ENCODE data around the gene LILRB4.
"Not testable (repeated sequence)": the region's sequence is repeated elsewhere in the genome, so short reads cannot be mapped to it uniquely, and the experiment has no call there.

The LILRB4 gene

GRCh38 chr19:54694648-54695047 lies 31.9 kb downstream of the LILRB4 start:
- no peak for DNase-seq (ENCODE audit: low spot score)

GRCh38 chr19:54696117-54696548 lies 33.3 kb downstream of the LILRB4 start:
- DNase-seq (ENCODE audit: low spot score): no peak

GRCh38 chr19:54696766-54697165 lies 34.0 kb downstream of the LILRB4 start:
- DNase-seq (ENCODE audit: low spot score): no peak

GRCh38 chr19:54697716-54698115 lies 34.9 kb downstream of the LILRB4 start:
- DNase-seq (ENCODE audit: low spot score): not testable (repeated sequence)

GRCh38 chr19:54704928-54705327 lies 42.1 kb downstream of the LILRB4 start:
- DNase-seq (ENCODE audit: low spot score): no peak

GRCh38 chr19:54707962-54708361 lies 45.2 kb downstream of the LILRB4 start:
- DNase-seq (ENCODE audit: low spot score): peak; percentile 54

DNA sequence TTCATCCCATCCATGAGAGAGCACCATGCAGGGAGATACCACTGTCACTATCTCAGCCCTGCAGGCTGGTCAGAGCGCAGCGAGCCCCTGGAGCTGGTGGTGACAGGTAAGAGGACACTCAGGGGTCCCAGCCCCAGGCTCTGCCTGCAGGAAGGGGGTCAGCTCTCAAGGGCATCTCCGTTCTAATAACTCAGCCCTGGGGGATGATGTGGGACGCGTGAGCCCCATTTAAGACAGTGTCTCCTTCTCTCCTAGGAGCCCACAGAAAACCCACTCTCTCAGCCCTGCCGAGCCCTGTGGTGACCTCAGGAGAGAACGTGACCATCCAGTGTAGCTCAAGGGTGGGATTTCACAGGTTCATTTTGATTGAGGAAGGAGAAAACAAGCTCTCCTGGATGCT lies 46.0 kb downstream of the LILRB4 start:
- DNase-seq (ENCODE audit: low spot score): peak; percentile 46

DNA sequence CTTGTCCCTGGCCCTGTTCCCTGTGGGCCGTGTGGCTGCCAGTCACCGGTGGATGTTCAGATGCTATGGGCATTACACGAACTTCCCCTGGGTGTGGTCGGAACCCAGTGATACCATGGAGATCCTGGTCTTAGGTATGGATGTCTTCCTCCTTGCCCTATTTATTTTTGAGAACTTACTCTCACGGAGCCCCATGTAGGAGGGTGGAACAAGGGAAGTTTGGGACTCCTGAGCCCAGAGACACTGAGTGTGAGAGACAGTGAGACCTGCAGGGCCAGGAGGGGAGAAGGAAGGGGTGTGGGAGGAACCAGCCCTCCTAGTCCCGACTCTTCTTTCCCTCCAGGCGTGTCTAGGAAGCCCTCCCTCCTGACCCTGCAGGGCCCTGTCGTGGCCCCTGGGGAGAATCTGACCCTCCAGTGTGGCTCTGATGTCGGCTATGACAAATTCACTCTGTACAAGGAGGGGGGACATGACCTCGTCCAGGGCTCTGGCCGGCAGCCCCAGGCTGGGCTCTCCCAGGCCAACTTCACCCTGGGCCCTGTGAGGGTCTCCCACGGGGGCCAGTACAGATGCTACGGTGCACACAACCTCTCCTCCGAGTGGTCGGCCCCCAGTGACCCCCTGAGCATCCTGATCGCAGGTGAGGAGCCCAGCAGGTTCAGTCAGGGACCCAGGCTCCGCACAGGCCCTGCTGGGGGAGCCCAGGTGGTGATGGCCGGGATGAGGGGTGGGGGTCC lies 46.6 kb downstream of the LILRB4 start:
- DNase-seq (ENCODE audit: low spot score): peak; percentile 50

- DNase-seq (ENCODE audit: low spot score): not testable (repeated sequence)
Measured at GRCh38 chr19:54709956-54710355, 47.2 kb downstream of the LILRB4 start.
